Lower leg skin (tissue), 4 donors: Measurements from ENCODE around the gene CHST14. TPM values are rescaled to one million over a fixed set of nuclear protein-coding genes. Genes with fewer than 3 reads are reported as not detected.

ENCODE experiments used
- DNase-seq, 2 donors: peaks; one replicate each; pipeline ENCODE4 v3.0.0-alpha.2; 2019; ENCODE audit warnings: low spot score in 2 of 2
- H3K4me3 ChIP-seq: fragments of 200-600 bp; sonication (generic); 2 replicates; pipeline ENCODE4 v1.5.1; 2017; ENCODE audit warnings: mild to moderate bottlenecking, low read depth; ENCODE audit not compliant: poor library complexity, severe bottlenecking
- CTCF ChIP-seq, 3 donors: fragments of 450-650 bp; IDR thresholded peaks; one replicate each; pipeline ENCODE4 v1.5.1; 2016; ENCODE audit warnings: antibody characterized with exemption in 3 of 3, mild to moderate bottlenecking in 3 of 3, moderate library complexity in 2 of 3
- POLR2A ChIP-seq, 2 donors: fragments of 450-650 bp; IDR thresholded peaks; one replicate each; pipeline ENCODE4 v1.6.1; 2016 to 2017; ENCODE audit warnings: antibody characterized with exemption in 2 of 2, mild to moderate bottlenecking in 1 of 2, moderate library complexity in 1 of 2
- WGBS, 2 donors: methylation state at CpG; one replicate each; pipeline ENCODE4 v1.1.5; 2018; 5-methylcytosine and 5-hydroxymethylcytosine counted together
- intact Hi-C: fragments of 100-400 bp; cut with DNase I; formaldehyde crosslinking; loops from one replicate; pipeline ENCODE4 v1.15.0; 2023; ENCODE audit warnings: low total_unique reads
- total RNA-seq, 4 donors: library from RNA; depleted of rRNA; stranded (reverse); fragments of >200 nt; gene quantifications; one replicate each; pipeline ENCODE4 v1.1.0, GENCODE V29; 2016

CHST14 gene
- total RNA-seq, 4 donors from 2014 or later = 5.6 to 10.0 (median 8.8) TPM

GRCh38 chr15:40498418-40498817, 27.6 kb downstream of the CHST14 start:
- no peak for TF ChIP-seq POLR2A (IDR thresholded peaks at IDR 0.05)
- no peak for TF ChIP-seq CTCF (IDR thresholded peaks at IDR 0.05)
- no peak for DNase-seq
- intact Hi-C loops = no loop called here
- WGBS, 2 donors = 70% methylated on average over 5 of the region's 5 CpGs
- H3K4me3 ChIP-seq = no peak overlapping the region

- no peak overlapping the region for H3K4me3 ChIP-seq
- TF ChIP-seq POLR2A (IDR thresholded peaks at IDR 0.05) (no peak), CTCF (IDR thresholded peaks at IDR 0.05) (no peak)
- WGBS, 2 donors = 74 to 76% methylated on average over 4 of the region's 4 CpGs
- intact Hi-C loops = no loop called here
- no peak for DNase-seq
Observed at GRCh38 chr15:40498891-40499290, 28.1 kb downstream of the CHST14 start.

- intact Hi-C loops = no loop called here
- no peak for TF ChIP-seq POLR2A (IDR thresholded peaks at IDR 0.05)
- no peak for TF ChIP-seq CTCF (IDR thresholded peaks at IDR 0.05)
- WGBS, 2 donors = 58 to 74% methylated on average over 4 of the region's 4 CpGs
- no peak for DNase-seq
- no peak overlapping the region for H3K4me3 ChIP-seq
Observed at GRCh38 chr15:40499931-40500330, 29.1 kb downstream of the CHST14 start.

- no peak for DNase-seq
- H3K4me3 ChIP-seq = no peak overlapping the region
- intact Hi-C loops = no loop called here
- TF ChIP-seq POLR2A (IDR thresholded peaks at IDR 0.05) = no peak
- TF ChIP-seq CTCF (IDR thresholded peaks at IDR 0.05) = no peak
- 81 to 87% methylated on average over 4 of the region's 4 CpGs for WGBS, 2 donors
Observed at GRCh38 chr15:40500568-40501330, 30.0 kb downstream of the CHST14 start.

GRCh38 chr15:40501487-40501886, 30.7 kb downstream of the CHST14 start:
- no peak for DNase-seq
- no peak overlapping the region for H3K4me3 ChIP-seq
- TF ChIP-seq POLR2A (IDR thresholded peaks at IDR 0.05) = no peak
- no peak for TF ChIP-seq CTCF (IDR thresholded peaks at IDR 0.05)
- intact Hi-C loops = no loop called here
- 78 to 81% methylated on average over 6 of the region's 6 CpGs for WGBS, 2 donors
